Measurements from ENCODE around the gene AVP. TPM values are rescaled to one million over a fixed set of nuclear protein-coding genes. Genes with fewer than 3 reads are reported as not detected.

AVP gene
- total RNA-seq, 1 donor from 2014 or later: not detected

GRCh38 chr20:3040086-3040485 lies 44.4 kb downstream of the AVP start:
- H3K27me3 Mint-ChIP-seq (ENCODE audit: low read depth): no peaks in the 10 kb centered on the region
- DNase-seq (ENCODE audit: low spot score in 2 of 2, unreplicated experiment in 2 of 2): no peak
- TF ChIP-seq CTCF (IDR thresholded peaks at IDR 0.05; ENCODE audit: unreplicated experiment): no peak
- H3K27ac Mint-ChIP-seq: no peak overlapping the region
- H3K4me1 Mint-ChIP-seq: peaks cover 14% of the 10 kb centered on the region
- H3K4me3 Mint-ChIP-seq: no peak overlapping the region
- H3K36me3 Mint-ChIP-seq: peaks cover 26% of the 10 kb centered on the region
- no peaks in the 10 kb centered on the region for H3K9me3 Mint-ChIP-seq

DNA sequence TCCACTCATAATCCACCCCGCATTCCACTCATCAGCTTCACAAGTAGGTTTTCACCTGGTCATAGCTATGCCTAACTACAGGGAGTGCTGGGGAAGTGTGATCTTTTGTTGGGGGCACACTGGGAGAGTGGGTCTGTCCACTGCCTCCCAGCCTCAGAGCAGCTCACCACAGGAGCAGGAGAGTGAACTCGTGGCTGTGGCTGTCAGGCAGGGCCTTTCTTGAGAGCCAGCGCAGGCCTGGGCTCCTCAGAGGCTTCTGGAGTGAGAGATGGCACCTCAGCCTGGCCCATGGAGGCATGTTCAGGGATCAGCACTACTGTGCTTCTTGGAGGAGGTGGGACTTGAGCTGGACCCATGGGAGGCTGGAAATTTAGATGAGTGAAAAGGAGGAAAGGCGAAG lies 45.1 kb downstream of the AVP start:
- H3K4me3 Mint-ChIP-seq: no peak overlapping the region
- TF ChIP-seq CTCF (IDR thresholded peaks at IDR 0.05; ENCODE audit: unreplicated experiment): no peak
- DNase-seq (ENCODE audit: low spot score in 2 of 2, unreplicated experiment in 2 of 2): no peak
- no peak overlapping the region for H3K27ac Mint-ChIP-seq
- H3K4me1 Mint-ChIP-seq: peaks cover 11% of the 10 kb centered on the region
- H3K27me3 Mint-ChIP-seq (ENCODE audit: low read depth): no peaks in the 10 kb centered on the region
- peaks cover 31% of the 10 kb centered on the region for H3K36me3 Mint-ChIP-seq
- no peaks in the 10 kb centered on the region for H3K9me3 Mint-ChIP-seq

DNA sequence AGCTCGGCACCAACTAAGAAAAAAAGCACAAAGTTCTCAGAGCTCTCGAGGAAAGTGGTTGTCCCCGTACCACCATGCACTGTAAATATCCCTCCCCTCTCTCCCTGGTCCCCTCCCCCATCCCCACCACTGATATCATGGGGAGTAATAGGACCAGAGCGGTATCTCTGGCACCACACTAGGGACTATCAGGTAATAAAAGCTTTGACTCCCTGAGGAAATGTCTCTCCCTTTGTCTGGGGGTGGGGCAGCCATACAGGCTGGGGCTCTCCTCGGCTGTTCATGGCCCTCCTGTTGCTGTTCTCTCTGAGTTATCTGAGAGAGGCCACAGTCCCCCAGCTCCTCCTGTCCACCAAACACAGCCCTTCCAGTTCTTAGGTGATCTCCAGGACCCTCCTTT lies 46.1 kb downstream of the AVP start:
- peak overlapping the region; percentile 68 for H3K27ac Mint-ChIP-seq
- no peak overlapping the region for H3K4me3 Mint-ChIP-seq
- peaks cover 31% of the 10 kb centered on the region for H3K36me3 Mint-ChIP-seq
- peaks cover 10% of the 10 kb centered on the region for H3K4me1 Mint-ChIP-seq
- no peaks in the 10 kb centered on the region for H3K9me3 Mint-ChIP-seq
- no peak for DNase-seq (ENCODE audit: low spot score in 2 of 2, unreplicated experiment in 2 of 2)
- TF ChIP-seq CTCF (IDR thresholded peaks at IDR 0.05; ENCODE audit: unreplicated experiment): no peak
- no peaks in the 10 kb centered on the region for H3K27me3 Mint-ChIP-seq (ENCODE audit: low read depth)

- no peak for TF ChIP-seq CTCF (IDR thresholded peaks at IDR 0.05; ENCODE audit: unreplicated experiment)
- no peaks in the 10 kb centered on the region for H3K9me3 Mint-ChIP-seq
- H3K4me1 Mint-ChIP-seq: peaks cover 10% of the 10 kb centered on the region
Measured at GRCh38 chr20:3037654-3038053, 46.9 kb downstream of the AVP start.

GRCh38 chr20:3032624-3033023 lies 51.9 kb downstream of the AVP start:
- no peaks in the 10 kb centered on the region for H3K9me3 Mint-ChIP-seq
- H3K27me3 Mint-ChIP-seq (ENCODE audit: low read depth): no peaks in the 10 kb centered on the region
- H3K27ac Mint-ChIP-seq: no peak overlapping the region
- no peak for TF ChIP-seq CTCF (IDR thresholded peaks at IDR 0.05; ENCODE audit: unreplicated experiment)
- H3K4me1 Mint-ChIP-seq: no peaks in the 10 kb centered on the region
- H3K36me3 Mint-ChIP-seq: peaks cover 29% of the 10 kb centered on the region
- DNase-seq (ENCODE audit: low spot score in 2 of 2, unreplicated experiment in 2 of 2): no peak
- no peak overlapping the region for H3K4me3 Mint-ChIP-seq

More at GRCh38 chr20:3037654-3038053, 46.9 kb downstream of the AVP start:
- no peak for DNase-seq (ENCODE audit: low spot score in 2 of 2, unreplicated experiment in 2 of 2)
- H3K27ac Mint-ChIP-seq: no peak overlapping the region
- H3K27me3 Mint-ChIP-seq (ENCODE audit: low read depth): no peaks in the 10 kb centered on the region
- H3K36me3 Mint-ChIP-seq: peaks cover 31% of the 10 kb centered on the region
- no peak overlapping the region for H3K4me3 Mint-ChIP-seq

Other genes with a start within 250 kb of the AVP start
- gene PCED1A, start 244.1 kb downstream of the AVP start, total RNA-seq: 108 to 113 TPM (median 108 TPM) in 3 replicates
- 46.0 to 51.6 TPM (median 47.7 TPM) in 3 replicates for gene VPS16, start 244.0 kb downstream of the AVP start, total RNA-seq
- gene PTPRA, start 211.2 kb downstream of the AVP start, total RNA-seq: 62.5 to 67.0 TPM (median 65.2 TPM) in 3 replicates
- 1.6 to 2.1 TPM (median 1.9 TPM) in 3 replicates for gene GNRH2, start 41.1 kb downstream of the AVP start, total RNA-seq
- gene MRPS26, start 38.7 kb downstream of the AVP start, total RNA-seq: 56.9 to 66.3 TPM (median 57.0 TPM) in 3 replicates
- not detected in 3 replicates for gene OXT, start 13.1 kb downstream of the AVP start, total RNA-seq
- gene FASTKD5, start 75.1 kb upstream of the AVP start, total RNA-seq: 19.1 to 19.8 TPM (median 19.7 TPM) in 3 replicates
- gene UBOX5, start 75.1 kb upstream of the AVP start, total RNA-seq: 11.6 to 12.3 TPM (median 11.6 TPM) in 3 replicates
- gene LZTS3, start 88.8 kb upstream of the AVP start, total RNA-seq: 14.1 to 15.1 TPM (median 14.2 TPM) in 3 replicates
- gene DDRGK1, start 120.0 kb upstream of the AVP start, total RNA-seq: 62.7 to 63.0 TPM (median 63.0 TPM) in 3 replicates
- gene ITPA, start 124.8 kb upstream of the AVP start, total RNA-seq: 54.7 to 59.3 TPM (median 57.6 TPM) in 3 replicates
- 1.0 to 2.5 TPM (median 1.9 TPM) in 3 replicates for gene SLC4A11, start 154.5 kb upstream of the AVP start, total RNA-seq

All from mesothelial cell of epicardium (in vitro differentiated cells).